H1 (cell line): Measurements from ENCODE around the gene PJA1.

Experiments used
- CBX8 ChIP-seq: fragments of 300-800, 300-1000 bp; sonication (generic); IDR thresholded peaks from 2 replicates; pipeline ENCODE4 v1.7.1; 2016; ENCODE audit warnings: low read depth, low read length, borderline replicate concordance
- EGR1 ChIP-seq: IDR thresholded peaks from 2 replicates; pipeline ENCODE4 v1.6.1; 2011; ENCODE audit warnings: low read depth, low read length, borderline replicate concordance
- NRF1 ChIP-seq: IDR thresholded peaks from 2 replicates; pipeline ENCODE4 v1.6.1; 2011; ENCODE audit warnings: mild to moderate bottlenecking, low read depth, low read length, improper control_type of control experiment
- POLR2A ChIP-seq, 2 experiments: IDR thresholded peaks; 1 replicate in 1 of 2; 2 replicates in 1 of 2; pipeline ENCODE4 v1.6.1; 2011; ENCODE audit warnings: low read depth in 2 of 2, low read length in 2 of 2, mild to moderate bottlenecking in 2 of 2; ENCODE audit errors: control extremely low read depth in 1 of 2
- POLR2AphosphoS5 ChIP-seq: IDR thresholded peaks from 2 replicates; pipeline ENCODE4 v1.6.1; 2011; ENCODE audit warnings: low read depth, low read length
- ZNF274 ChIP-seq: IDR thresholded peaks from 2 replicates; pipeline ENCODE4 v1.7.0; 2012; ENCODE audit warnings: low read length, borderline replicate concordance; ENCODE audit errors: extremely low read depth
- TF ChIP-seq, protein P1 (sequence below), 3 experiments: IDR thresholded peaks; 1 replicate in 2 of 3; 2 replicates in 1 of 3; pipeline versions ENCODE4 v1.5.1 to v1.6.1; 2011; ENCODE audit warnings: low read length in 3 of 3, mild to moderate bottlenecking in 3 of 3, inconsistent platforms in 2 of 3, low read depth in 1 of 3, moderate library complexity in 1 of 3; ENCODE audit not compliant: insufficient read depth in 1 of 3; ENCODE audit errors: control extremely low read depth in 1 of 3
- TF ChIP-seq, protein P2 (sequence below): fragments of 300-600 bp; sonication (generic); IDR thresholded peaks from 2 replicates; pipeline ENCODE4 v1.7.1; 2012; ENCODE audit warnings: low read length, moderate library complexity, mild to moderate bottlenecking, inconsistent platforms; ENCODE audit not compliant: insufficient replicate concordance

GRCh38 chrX:69123481-69123880 is 41.8 kb downstream of the PJA1 start:
- TF ChIP-seq POLR2A (IDR thresholded peaks at IDR 0.05; ENCODE audit: control extremely low read depth in 1 of 2, low read depth in 2 of 2, low read length in 2 of 2) (no peak), NRF1 (no peak), CBX8 (no peak), POLR2AphosphoS5 (no peak), EGR1 (no peak), ZNF274 (no peak)
- TF ChIP-seq, protein P1, sequence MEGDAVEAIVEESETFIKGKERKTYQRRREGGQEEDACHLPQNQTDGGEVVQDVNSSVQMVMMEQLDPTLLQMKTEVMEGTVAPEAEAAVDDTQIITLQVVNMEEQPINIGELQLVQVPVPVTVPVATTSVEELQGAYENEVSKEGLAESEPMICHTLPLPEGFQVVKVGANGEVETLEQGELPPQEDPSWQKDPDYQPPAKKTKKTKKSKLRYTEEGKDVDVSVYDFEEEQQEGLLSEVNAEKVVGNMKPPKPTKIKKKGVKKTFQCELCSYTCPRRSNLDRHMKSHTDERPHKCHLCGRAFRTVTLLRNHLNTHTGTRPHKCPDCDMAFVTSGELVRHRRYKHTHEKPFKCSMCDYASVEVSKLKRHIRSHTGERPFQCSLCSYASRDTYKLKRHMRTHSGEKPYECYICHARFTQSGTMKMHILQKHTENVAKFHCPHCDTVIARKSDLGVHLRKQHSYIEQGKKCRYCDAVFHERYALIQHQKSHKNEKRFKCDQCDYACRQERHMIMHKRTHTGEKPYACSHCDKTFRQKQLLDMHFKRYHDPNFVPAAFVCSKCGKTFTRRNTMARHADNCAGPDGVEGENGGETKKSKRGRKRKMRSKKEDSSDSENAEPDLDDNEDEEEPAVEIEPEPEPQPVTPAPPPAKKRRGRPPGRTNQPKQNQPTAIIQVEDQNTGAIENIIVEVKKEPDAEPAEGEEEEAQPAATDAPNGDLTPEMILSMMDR (IDR thresholded peaks at IDR 0.05; ENCODE audit: control extremely low read depth in 1 of 3, insufficient read depth in 1 of 3, low read depth in 1 of 3, low read length in 3 of 3): no peak
- TF ChIP-seq, protein P2, sequence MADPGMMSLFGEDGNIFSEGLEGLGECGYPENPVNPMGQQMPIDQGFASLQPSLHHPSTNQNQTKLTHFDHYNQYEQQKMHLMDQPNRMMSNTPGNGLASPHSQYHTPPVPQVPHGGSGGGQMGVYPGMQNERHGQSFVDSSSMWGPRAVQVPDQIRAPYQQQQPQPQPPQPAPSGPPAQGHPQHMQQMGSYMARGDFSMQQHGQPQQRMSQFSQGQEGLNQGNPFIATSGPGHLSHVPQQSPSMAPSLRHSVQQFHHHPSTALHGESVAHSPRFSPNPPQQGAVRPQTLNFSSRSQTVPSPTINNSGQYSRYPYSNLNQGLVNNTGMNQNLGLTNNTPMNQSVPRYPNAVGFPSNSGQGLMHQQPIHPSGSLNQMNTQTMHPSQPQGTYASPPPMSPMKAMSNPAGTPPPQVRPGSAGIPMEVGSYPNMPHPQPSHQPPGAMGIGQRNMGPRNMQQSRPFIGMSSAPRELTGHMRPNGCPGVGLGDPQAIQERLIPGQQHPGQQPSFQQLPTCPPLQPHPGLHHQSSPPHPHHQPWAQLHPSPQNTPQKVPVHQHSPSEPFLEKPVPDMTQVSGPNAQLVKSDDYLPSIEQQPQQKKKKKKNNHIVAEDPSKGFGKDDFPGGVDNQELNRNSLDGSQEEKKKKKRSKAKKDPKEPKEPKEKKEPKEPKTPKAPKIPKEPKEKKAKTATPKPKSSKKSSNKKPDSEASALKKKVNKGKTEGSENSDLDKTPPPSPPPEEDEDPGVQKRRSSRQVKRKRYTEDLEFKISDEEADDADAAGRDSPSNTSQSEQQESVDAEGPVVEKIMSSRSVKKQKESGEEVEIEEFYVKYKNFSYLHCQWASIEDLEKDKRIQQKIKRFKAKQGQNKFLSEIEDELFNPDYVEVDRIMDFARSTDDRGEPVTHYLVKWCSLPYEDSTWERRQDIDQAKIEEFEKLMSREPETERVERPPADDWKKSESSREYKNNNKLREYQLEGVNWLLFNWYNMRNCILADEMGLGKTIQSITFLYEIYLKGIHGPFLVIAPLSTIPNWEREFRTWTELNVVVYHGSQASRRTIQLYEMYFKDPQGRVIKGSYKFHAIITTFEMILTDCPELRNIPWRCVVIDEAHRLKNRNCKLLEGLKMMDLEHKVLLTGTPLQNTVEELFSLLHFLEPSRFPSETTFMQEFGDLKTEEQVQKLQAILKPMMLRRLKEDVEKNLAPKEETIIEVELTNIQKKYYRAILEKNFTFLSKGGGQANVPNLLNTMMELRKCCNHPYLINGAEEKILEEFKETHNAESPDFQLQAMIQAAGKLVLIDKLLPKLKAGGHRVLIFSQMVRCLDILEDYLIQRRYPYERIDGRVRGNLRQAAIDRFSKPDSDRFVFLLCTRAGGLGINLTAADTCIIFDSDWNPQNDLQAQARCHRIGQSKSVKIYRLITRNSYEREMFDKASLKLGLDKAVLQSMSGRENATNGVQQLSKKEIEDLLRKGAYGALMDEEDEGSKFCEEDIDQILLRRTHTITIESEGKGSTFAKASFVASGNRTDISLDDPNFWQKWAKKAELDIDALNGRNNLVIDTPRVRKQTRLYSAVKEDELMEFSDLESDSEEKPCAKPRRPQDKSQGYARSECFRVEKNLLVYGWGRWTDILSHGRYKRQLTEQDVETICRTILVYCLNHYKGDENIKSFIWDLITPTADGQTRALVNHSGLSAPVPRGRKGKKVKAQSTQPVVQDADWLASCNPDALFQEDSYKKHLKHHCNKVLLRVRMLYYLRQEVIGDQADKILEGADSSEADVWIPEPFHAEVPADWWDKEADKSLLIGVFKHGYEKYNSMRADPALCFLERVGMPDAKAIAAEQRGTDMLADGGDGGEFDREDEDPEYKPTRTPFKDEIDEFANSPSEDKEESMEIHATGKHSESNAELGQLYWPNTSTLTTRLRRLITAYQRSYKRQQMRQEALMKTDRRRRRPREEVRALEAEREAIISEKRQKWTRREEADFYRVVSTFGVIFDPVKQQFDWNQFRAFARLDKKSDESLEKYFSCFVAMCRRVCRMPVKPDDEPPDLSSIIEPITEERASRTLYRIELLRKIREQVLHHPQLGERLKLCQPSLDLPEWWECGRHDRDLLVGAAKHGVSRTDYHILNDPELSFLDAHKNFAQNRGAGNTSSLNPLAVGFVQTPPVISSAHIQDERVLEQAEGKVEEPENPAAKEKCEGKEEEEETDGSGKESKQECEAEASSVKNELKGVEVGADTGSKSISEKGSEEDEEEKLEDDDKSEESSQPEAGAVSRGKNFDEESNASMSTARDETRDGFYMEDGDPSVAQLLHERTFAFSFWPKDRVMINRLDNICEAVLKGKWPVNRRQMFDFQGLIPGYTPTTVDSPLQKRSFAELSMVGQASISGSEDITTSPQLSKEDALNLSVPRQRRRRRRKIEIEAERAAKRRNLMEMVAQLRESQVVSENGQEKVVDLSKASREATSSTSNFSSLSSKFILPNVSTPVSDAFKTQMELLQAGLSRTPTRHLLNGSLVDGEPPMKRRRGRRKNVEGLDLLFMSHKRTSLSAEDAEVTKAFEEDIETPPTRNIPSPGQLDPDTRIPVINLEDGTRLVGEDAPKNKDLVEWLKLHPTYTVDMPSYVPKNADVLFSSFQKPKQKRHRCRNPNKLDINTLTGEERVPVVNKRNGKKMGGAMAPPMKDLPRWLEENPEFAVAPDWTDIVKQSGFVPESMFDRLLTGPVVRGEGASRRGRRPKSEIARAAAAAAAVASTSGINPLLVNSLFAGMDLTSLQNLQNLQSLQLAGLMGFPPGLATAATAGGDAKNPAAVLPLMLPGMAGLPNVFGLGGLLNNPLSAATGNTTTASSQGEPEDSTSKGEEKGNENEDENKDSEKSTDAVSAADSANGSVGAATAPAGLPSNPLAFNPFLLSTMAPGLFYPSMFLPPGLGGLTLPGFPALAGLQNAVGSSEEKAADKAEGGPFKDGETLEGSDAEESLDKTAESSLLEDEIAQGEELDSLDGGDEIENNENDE: no peak
